HG02981 (cell line): ENCODE measurements around the gene EBF3.

Experiments
- ATAC-seq: cut with Tn5 transposase; IDR thresholded peaks from one replicate; pipeline ENCODE4 v1.9.1; 2021; ENCODE audit warnings: mild to moderate bottlenecking, moderate library complexity; ENCODE audit not compliant: unreplicated experiment

The EBF3 gene, protein sequence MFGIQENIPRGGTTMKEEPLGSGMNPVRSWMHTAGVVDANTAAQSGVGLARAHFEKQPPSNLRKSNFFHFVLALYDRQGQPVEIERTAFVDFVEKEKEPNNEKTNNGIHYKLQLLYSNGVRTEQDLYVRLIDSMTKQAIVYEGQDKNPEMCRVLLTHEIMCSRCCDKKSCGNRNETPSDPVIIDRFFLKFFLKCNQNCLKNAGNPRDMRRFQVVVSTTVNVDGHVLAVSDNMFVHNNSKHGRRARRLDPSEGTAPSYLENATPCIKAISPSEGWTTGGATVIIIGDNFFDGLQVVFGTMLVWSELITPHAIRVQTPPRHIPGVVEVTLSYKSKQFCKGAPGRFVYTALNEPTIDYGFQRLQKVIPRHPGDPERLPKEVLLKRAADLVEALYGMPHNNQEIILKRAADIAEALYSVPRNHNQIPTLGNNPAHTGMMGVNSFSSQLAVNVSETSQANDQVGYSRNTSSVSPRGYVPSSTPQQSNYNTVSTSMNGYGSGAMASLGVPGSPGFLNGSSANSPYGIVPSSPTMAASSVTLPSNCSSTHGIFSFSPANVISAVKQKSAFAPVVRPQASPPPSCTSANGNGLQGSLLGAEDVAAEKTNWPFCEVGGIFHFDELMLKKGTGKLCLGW

GRCh38 chr10:129963641-129964501 lies at the start of gene EBF3:
TSS of gene EBF3 (minus strand) at chr10:129964274. CDS start at chr10:129963768, 506 bp downstream.
- ATAC-seq, result no peak

DNA sequence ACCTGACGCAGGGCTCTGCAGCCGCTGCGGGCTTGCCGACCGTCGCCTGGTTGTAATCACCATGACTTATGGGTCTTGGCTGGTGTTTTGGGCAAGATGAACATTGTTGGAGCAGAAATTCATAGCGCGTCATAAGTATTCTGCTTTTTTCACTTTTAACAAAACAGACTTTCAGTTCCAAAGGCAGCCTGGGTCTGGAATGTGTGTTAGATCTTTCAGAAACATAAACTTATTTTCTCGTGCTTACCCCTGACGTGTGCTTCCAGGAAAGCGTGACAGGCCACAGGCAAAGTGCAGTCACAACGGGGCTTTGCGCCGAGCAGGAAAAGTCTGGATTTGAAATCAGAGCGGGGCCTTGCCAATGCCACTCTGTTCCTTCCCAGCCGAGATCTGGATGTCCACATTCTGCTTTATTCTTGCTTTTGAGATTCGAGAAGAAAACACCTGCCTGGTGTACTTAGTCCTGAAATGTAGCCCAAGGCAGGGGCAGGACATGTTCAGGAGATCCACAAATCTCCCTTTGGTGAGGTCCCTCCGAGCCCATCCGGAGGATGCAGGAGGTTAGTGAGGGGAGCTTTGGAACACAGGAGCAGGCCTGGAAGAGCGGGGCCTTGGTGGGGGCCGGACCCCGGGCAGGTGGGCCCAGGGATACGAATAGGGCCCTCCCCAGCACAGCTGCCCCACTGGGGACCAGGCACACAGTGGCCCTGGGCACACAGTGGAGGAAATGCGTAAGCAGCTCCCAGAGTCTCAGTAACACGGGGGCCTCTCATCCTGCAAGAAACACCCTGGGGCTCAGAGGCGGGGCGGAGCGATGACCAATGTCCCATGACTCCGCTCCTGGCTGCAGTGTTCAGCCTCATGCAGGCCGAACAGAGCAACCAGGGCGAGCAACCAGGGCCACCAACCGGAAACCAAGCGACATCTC lies 49.5 kb upstream of the EBF3 start:
- ATAC-seq, result no peak

GRCh38 chr10:130012129-130012528 lies 48.1 kb upstream of the EBF3 start:
- ATAC-seq, result no peak

DNA sequence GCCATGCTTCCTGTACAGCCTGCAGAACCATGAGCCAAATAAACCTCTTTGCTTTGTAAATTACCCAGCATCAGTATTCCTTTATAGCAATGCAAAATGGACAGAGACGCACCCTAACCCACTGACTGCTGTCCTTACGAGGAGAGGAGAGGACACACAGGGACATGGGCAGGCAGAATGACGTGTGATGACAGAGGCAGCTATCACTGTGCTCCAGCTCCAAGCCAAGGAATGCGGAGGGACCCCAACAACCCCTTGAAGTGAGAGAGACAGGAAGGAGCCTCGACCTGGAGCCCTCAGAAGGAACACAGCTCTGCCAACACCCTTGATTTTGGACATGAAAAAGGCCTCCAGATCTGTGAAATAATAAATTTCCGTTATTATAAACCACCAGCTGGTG lies 46.6 kb upstream of the EBF3 start:
- no peak for ATAC-seq

- ATAC-seq, result no peak
Observed at GRCh38 chr10:130009228-130009627, 45.2 kb upstream of the EBF3 start.

DNA sequence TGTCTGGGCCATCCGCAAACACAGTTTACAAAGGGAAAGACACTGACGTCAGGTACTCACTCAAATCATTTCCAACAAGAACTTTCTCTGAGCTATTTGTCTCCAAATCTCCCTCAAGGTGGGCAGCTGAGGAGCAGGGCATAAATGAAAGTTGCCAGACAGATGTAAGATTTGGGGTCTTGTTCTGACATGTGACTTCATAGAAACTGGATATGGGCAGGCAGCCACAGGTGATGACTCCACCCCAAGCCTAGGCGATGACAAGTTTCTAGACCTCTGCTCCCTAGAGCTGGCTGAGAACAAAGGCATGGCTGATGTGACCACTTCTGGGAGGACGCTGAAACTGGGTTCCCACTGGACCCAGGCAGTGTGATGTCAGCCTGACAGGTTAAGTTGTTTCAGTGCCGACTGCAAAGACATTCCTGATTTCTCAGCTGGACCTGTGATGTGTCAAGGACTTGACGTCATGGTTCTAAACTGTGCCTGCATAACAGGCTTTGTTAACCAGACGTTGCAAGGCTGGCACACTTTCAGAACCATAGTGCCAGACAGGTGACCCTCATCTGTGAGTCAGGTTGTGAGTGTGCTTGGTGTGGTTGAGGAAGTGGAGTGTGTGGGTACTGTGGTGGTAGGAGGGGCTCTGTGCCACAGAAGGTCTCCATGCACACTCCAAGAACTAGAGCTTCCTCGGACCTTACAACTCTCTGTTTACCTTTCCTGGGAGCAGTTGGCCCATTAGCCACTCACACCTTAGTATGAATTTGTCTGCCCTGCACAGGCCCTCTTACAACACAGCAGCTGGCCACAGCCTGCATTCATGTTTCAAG lies 39.9 kb upstream of the EBF3 start:
- ATAC-seq, result no peak

GRCh38 chr10:130003166-130003565 lies 39.1 kb upstream of the EBF3 start:
- ATAC-seq, result no peak

DNA sequence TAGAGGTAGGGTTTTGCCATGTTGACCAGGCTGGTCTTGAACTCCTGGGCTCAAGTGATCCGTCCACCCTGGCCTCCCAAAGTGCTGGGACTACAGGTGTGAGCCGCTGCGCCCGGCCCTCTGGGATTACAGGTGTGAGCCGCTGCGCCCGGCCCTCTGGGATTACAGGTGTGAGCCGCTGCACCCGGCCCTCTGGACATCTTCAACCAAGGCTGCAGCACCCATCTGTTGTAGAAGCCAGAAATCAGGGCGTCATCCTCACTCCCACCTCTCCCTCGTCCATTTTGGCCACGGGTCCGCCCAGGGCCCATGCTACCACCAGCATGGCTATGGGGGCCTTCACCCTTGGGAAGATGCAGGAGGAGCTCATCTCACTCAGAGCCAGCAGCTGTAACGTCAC lies 38.5 kb upstream of the EBF3 start:
- ATAC-seq, result no peak

DNA sequence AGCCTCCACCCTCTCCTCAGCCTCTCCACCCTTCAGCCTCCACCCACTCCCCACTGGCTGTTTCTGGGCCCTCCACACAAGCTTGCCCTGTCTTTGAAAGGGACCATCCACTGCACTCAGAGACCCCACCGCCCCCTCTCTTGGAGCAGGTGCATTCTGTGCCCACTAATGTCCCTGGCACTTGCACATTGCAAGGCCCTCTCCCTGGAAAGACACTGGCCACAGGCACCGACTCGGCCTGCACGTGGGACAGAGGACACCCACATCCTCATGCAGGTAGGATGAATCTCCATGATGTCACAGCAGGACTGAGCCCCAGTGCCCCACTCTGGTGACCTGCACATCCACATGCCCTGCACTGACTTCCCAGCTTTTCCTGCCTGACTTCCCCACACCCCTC lies 36.8 kb upstream of the EBF3 start:
- no peak for ATAC-seq

- no peak for ATAC-seq
Observed at GRCh38 chr10:129999140-129999539, 35.1 kb upstream of the EBF3 start.

- no peak for ATAC-seq
Observed at GRCh38 chr10:129993621-129994020, 29.5 kb upstream of the EBF3 start.

GRCh38 chr10:129992356-129992755 lies 28.3 kb upstream of the EBF3 start:
- no peak for ATAC-seq

- ATAC-seq, result no peak
Observed at GRCh38 chr10:129982825-129983224, 18.8 kb upstream of the EBF3 start.

- ATAC-seq, result no peak
Observed at GRCh38 chr10:129978980-129979379, 14.9 kb upstream of the EBF3 start.

DNA sequence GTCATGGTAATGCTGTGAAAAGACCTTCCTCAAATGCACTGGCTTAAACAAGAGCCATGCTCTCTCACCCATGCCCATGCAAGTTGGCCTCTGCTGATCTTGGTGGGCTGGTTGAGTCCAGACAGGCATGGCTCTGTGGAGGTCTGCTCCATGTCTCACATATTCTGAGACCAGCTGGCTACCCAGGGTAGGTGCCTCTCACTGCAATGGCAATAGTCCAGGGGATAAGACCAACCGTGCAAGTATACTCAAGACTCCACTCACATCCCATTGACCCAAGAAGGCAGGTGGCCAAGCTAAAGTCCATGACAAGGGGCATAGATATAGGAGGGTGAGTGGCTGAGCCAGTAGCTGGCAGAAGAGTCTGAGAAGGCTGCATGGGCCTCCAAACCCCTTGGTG lies 14.2 kb upstream of the EBF3 start:
- no peak for ATAC-seq

DNA sequence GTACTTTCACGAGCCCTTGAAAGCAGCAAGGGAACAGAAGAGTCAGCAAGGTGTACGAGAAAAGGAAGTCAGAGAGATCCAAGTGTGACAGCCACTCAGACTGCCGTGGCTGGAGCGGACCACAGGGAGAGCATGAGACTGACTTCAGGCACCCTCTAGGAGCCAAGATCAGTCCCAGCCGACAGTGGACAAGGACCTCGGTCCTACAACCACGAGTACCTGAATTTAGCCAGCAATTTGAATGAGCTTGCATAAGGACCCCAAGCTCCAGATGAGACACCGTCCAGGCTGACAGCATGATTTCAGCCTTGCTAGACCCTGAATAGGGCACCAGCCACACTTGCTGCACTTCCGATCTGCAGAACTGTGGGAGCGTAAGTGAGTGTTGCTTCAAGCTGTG lies 13.7 kb upstream of the EBF3 start:
- no peak for ATAC-seq

- no peak for ATAC-seq
Observed at GRCh38 chr10:129973674-129974059, 9.6 kb upstream of the EBF3 start.

- no peak for ATAC-seq
Observed at GRCh38 chr10:129972966-129973673, 9.0 kb upstream of the EBF3 start.
